Common myeloid progenitor, CD34-positive (primary cell): ENCODE data around the gene RNF152. TPM values are rescaled to one million over a fixed set of nuclear protein-coding genes. Genes with fewer than 3 reads are reported as not detected.
A peak's percentile ranks its signal among the peaks of the same experiment; 100 is the strongest.

Source experiments
- CTCF ChIA-PET: fragments of 350-600 bp; sonication (Branson Sonifier 250); formaldehyde crosslinking; loops from one replicate; lab custom pipeline; 2021; ENCODE audit warnings: antibody characterized with exemption; lab: Charles Lee
- POLR2A ChIA-PET: fragments of 350-600 bp; sonication (Branson Sonifier 250); formaldehyde crosslinking; loops from one replicate; lab custom pipeline; 2021; ENCODE audit warnings: antibody characterized with exemption; lab: Charles Lee
- DNase-seq, 3 donors: peaks; one replicate each; pipeline versions ENCODE4 v3.0.0 to v3.0.0-alpha.2; 2013
- H3K27ac ChIP-seq, 2 experiments: 1 replicate in 1 of 2; 2 replicates in 1 of 2; pipeline ENCODE4 v1.7.0; 2013; ENCODE audit warnings: inconsistent platforms in 2 of 2, low read length in 2 of 2, mild to moderate bottlenecking in 2 of 2, low read depth in 1 of 2, moderate library complexity in 1 of 2; ENCODE audit not compliant: severe bottlenecking in 2 of 2, insufficient read depth in 1 of 2, poor library complexity in 1 of 2
- H3K27me3 ChIP-seq, 5 experiments: replicated peaks in 2 of 5; 1 replicate in 3 of 5; 2 replicates in 2 of 5; pipeline versions ENCODE4 v1.6.1 to v1.7.0; 2013; ENCODE audit warnings: low read length in 4 of 5, mild to moderate bottlenecking in 2 of 5, moderate library complexity in 2 of 5, inconsistent platforms in 1 of 5; ENCODE audit not compliant: insufficient read depth in 5 of 5, control insufficient read depth in 4 of 5
- H3K36me3 ChIP-seq, 4 experiments: 1 replicate in 2 of 4; 2 replicates in 2 of 4; pipeline versions ENCODE4 v1.6.1 to v1.7.0; 2013; ENCODE audit warnings: low read length in 3 of 4, control low read depth in 1 of 4, mild to moderate bottlenecking in 1 of 4; ENCODE audit not compliant: control insufficient read depth in 4 of 4, insufficient read depth in 4 of 4
- H3K4me1 ChIP-seq, 4 experiments: 1 replicate in 3 of 4; 2 replicates in 1 of 4; pipeline versions ENCODE4 v1.6.1 to v1.7.1; 2013; ENCODE audit warnings: low read length in 3 of 4, mild to moderate bottlenecking in 3 of 4, control low read depth in 1 of 4, inconsistent platforms in 1 of 4, moderate library complexity in 1 of 4; ENCODE audit not compliant: control insufficient read depth in 4 of 4, insufficient read depth in 4 of 4; ENCODE audit errors: control extremely low read depth in 1 of 4
- H3K4me3 ChIP-seq, 7 experiments: 1 replicate in 4 of 7; 2 replicates in 3 of 7; pipeline versions ENCODE4 v1.5.1 to v1.7.0; 2013; ENCODE audit warnings: mild to moderate bottlenecking in 7 of 7, low read length in 6 of 7, moderate library complexity in 6 of 7, inconsistent platforms in 2 of 7, low read depth in 2 of 7, control low read depth in 1 of 7; ENCODE audit not compliant: insufficient read depth in 4 of 7, control insufficient read depth in 1 of 7; ENCODE audit errors: extremely low read depth in 1 of 7
- H3K9me3 ChIP-seq, 5 experiments: 1 replicate in 4 of 5; 2 replicates in 1 of 5; pipeline versions ENCODE4 v1.6.1 to v1.7.1; 2013; ENCODE audit warnings: low read length in 4 of 5, mild to moderate bottlenecking in 2 of 5, inconsistent platforms in 1 of 5, low read depth in 1 of 5, moderate library complexity in 1 of 5; ENCODE audit not compliant: control insufficient read depth in 4 of 5, insufficient read depth in 2 of 5; ENCODE audit errors: control extremely low read depth in 1 of 5
- WGBS: methylation state at CpG from one replicate; pipeline ENCODE4 v1.1.5; 2013; ENCODE audit not compliant: insufficient coverage; 5-methylcytosine and 5-hydroxymethylcytosine counted together
- polyA plus RNA-seq: library from polyadenylated mRNA; unstranded; fragments of 120-200 nt; gene quantifications from one replicate; pipeline ENCODE4 v1.2.1, GENCODE V29; 2013

The RNF152 gene, protein sequence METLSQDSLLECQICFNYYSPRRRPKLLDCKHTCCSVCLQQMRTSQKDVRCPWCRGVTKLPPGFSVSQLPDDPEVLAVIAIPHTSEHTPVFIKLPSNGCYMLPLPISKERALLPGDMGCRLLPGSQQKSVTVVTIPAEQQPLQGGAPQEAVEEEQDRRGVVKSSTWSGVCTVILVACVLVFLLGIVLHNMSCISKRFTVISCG
- polyA plus RNA-seq = 0.05 TPM

DNA sequence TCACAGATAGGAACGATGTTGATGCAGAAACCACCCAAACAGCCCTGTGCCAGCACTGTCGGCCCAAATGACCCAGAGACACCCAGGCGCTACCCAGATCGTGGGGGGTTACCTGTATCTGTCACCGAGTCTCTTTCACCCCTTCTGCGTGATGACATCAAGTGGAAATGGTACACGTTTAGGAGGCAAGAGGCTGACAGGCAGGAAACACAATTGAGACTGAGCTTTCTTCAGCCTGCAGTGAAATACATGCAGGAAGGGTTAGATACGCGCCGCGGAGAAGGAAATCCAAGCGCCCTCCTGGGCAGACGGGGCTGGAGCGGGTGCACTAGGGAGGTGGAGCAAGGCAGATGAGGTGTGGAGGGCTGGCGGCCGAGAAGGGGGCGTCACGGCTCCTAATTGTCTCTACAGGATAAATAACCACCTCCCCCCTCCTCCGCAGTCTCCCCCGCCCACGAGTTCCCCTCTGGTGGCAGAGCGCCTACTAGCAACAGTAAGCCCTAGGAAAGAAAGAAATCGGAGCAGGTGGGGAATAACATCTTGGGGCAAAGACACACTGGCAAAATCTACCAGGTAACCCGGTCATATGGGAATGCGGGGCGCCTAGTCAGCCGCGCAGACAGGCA, at the start of gene RNF152:
Gene RNF152 (minus strand): TSS at position 325 of the 626 bp plus-strand sequence. CDS start 76,544 bp downstream, outside the sequence.
- peak; percentile 34 to 63 (median 53) for DNase-seq
- peaks cover 0 to 20% (median 18%) of the 10 kb centered on the region in 4 experiments for H3K4me1 ChIP-seq
- WGBS = 10% methylated on average over 18 of the region's 28 CpGs
- no peaks in the 10 kb centered on the region for H3K9me3 ChIP-seq
- peak within 1 kb of the TSS; percentile 52 to 84 (median 69) for H3K4me3 ChIP-seq
- H3K27me3 ChIP-seq = peaks cover 17 to 61% (median 32%) of the 10 kb centered on the region in 5 experiments
- ChIA-PET CTCF (interaction anchor here (1.4 kb wide), 1 partner anchor 238 kb away, joined by 3 read pairs; no protein-coding TSS in a partner anchor), POLR2A (interaction anchor here (0.7 kb wide), 1 partner anchor 31 kb away, joined by 3 read pairs; no protein-coding TSS in a partner anchor)
- no peaks in the 10 kb centered on the region for H3K36me3 ChIP-seq
- H3K27ac ChIP-seq = no peak within 1 kb of the TSS

DNA sequence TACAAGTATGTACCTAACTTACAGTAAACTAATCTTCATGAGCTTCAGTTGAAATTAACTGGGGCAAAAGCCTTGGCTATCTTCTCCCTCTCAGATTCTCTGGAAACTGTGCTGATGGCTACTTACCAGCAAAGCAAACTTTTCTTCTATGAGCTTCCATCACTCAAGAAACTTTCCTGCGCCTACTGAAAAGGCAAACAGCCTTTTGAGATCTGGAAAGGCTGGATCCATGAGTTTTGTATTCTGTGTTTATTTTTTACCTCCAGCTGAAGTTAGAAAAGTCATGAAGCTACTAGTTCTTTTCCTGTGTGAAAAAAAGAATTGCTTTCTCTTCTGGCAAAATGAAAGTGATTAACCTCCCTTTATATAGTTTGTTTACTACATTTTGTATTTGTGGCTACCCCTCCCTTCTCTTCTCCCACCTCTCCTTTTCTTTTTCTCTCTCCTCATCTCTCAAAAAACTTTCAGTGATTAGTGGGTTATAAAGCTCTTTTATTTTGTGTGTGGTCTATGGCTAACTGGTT, 49.2 kb upstream of the RNF152 start:
- Histone ChIP-seq H3K36me3 (no peaks in the 10 kb centered on the region), H3K9me3 (peaks cover 0 to 4% (median 0%) of the 10 kb centered on the region in 5 experiments), H3K4me3 (no peak overlapping the region), H3K27ac (no peak overlapping the region), H3K27me3 (no peaks in the 10 kb centered on the region), H3K4me1 (no peaks in the 10 kb centered on the region)
- no peak for DNase-seq
- CTCF ChIA-PET = no interaction called here
- 100% methylated on average over 1 of the region's 1 CpG for WGBS
- POLR2A ChIA-PET = no interaction called here

DNA sequence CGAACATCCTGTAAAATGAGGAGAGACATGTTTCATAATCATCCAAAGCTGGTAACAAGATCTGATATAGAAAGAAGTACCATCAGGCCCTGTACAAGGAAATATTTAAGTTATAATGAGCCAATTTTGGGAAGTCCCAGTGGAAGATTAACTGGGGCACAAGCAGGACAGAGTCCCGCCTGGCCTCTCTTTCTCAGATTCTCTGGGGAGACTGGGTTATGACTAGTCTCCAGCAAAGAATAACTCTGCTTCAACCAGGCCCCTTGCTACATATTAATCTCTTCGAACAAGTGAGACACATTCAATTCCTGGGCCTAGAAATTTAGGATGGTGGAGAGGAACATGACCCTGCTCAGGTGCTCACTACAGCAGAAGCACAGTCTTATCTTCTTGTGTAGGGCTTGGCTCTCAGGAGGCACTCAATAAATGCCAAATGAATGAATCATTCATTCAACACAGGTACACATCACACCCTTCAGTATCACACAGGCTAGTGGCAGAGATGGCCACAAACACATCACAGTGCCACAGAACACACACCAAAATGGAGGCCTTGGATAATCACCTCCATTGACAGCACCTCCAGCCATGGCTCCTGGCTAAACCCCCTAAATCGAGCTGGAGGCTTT, 46.4 kb upstream of the RNF152 start:
- DNase-seq = no peak
- 90% methylated on average over 2 of the region's 4 CpGs for WGBS
- Histone ChIP-seq H3K4me1 (peaks cover 0 to 5% (median 0%) of the 10 kb centered on the region in 4 experiments), H3K27ac (no peak overlapping the region), H3K36me3 (no peaks in the 10 kb centered on the region), H3K9me3 (peaks cover 0 to 4% (median 0%) of the 10 kb centered on the region in 5 experiments), H3K4me3 (no peak overlapping the region), H3K27me3 (no peaks in the 10 kb centered on the region)
- CTCF ChIA-PET = no interaction called here
- POLR2A ChIA-PET = no interaction called here

DNA sequence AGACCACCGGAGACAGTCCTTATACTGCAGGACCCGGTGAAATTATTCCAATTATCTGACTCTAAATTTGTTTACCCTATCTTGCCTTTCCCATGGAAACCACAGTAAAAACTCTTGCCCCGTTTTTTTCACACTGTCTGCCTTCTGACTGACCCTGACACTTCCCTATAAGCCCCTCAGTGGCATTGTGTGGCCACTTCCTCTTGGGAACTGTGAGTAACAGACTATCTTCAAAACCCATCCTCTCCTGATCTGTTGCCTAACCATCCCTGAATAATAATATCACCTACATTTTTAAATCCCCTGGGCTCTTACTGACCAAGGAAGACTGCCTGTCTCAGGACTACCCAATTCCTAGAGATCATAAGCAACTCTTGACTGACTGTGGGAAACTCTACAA, 42.6 kb upstream of the RNF152 start:
- WGBS = 68% methylated on average over 3 of the region's 3 CpGs
- POLR2A ChIA-PET = no interaction called here
- DNase-seq = no peak
- Histone ChIP-seq H3K4me1 (peaks cover 0 to 5% (median 0%) of the 10 kb centered on the region in 4 experiments), H3K36me3 (no peaks in the 10 kb centered on the region), H3K27me3 (no peaks in the 10 kb centered on the region), H3K4me3 (no peak overlapping the region), H3K27ac (no peak overlapping the region), H3K9me3 (peaks cover 0 to 1% (median 0%) of the 10 kb centered on the region in 5 experiments)
- CTCF ChIA-PET = no interaction called here

DNA sequence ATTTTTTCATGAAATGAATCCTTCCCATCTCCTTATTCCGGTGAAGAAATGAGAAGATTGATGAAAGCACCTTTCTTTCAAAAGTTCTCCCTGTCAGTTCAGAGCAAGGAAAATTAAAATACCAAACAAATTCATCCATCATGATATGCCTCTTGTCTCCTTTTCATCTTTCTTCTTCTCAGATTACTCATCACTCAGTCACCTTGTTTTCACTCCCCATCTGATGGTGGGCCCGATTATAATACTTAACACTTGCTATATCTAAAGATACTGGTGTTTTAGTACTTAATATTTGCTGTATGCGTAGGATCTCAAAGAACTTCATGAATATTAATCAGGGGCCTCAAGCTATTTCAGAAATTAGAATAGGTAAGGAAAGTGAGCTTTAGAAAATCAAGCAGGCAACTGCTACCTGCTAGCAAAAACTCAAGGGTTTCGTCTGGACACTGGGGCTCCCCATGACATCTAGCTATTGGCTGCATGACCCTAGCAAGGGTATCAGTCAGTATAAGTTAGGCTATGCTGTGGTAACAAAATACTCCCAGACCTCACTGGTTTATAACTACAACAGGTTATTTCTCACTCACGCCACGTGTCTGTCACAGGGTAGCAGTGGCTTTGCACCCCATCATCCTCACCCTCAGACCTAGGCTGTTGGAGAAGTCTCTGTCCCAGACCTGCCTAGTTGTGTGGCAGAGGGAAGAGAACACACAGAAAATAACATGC, 39.0 kb upstream of the RNF152 start:
- Histone ChIP-seq H3K9me3 (peaks cover 0 to 11% (median 6%) of the 10 kb centered on the region in 5 experiments), H3K4me3 (no peak overlapping the region), H3K27me3 (no peaks in the 10 kb centered on the region), H3K27ac (no peak overlapping the region), H3K4me1 (peaks cover 0 to 5% (median 0%) of the 10 kb centered on the region in 4 experiments), H3K36me3 (no peaks in the 10 kb centered on the region)
- POLR2A ChIA-PET = no interaction called here
- DNase-seq = no peak
- WGBS = 100% methylated on average over 3 of the region's 6 CpGs
- CTCF ChIA-PET = no interaction called here

DNA sequence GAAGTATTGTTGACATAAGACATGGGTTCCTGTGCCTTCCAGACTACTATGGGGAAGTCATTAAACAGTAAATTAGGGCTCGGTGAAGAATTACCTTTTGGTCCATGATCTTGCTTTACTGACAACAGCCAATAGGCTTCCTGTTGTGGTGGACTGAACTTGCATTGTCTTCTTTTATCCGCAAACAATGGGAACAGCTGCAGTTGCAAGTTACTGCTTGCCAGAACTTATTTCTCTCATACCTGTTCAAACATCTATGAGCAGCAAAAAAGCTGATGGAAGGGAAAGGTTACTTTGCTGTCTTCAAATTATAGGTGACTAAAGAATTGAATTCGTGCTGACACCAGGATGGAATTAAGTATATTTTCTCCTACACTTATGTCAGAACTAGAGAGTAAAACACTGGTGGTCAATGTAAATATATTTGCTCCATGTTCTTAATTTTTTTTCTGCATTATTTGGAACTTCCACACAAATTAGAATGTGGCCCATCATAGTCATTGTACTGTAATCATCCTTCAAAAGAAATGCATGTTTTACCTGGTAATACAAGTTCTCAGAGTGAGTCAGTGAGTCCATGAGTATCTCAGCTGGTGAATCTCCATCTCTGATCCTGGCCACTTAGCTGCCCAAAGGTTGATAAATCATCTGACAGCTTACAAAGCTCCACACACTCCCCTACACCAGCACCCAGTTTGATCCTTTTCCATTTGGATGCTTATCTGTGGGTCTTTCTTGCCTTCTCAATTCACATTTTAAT, 37.3 kb upstream of the RNF152 start:
- Histone ChIP-seq H3K27ac (no peak overlapping the region), H3K9me3 (peaks cover 0 to 11% (median 6%) of the 10 kb centered on the region in 5 experiments), H3K4me1 (peaks cover 0 to under 1% (median 0%) of the 10 kb centered on the region in 4 experiments), H3K36me3 (no peaks in the 10 kb centered on the region), H3K4me3 (no peak overlapping the region), H3K27me3 (no peaks in the 10 kb centered on the region)
- POLR2A ChIA-PET = interaction anchor here (0.6 kb wide), 1 partner anchor 10 kb away, joined by 4 read pairs; no protein-coding TSS in a partner anchor
- WGBS = 80% methylated on average over 1 of the region's 3 CpGs
- no peak for DNase-seq
- CTCF ChIA-PET = interaction anchor here (1.2 kb wide), 1 partner anchor 10 kb away, joined by 3 read pairs; no protein-coding TSS in a partner anchor
